Activated B cell treated with CpG ODN at 0.5 μM for 24 hours (primary cell): ENCODE data around the gene SLC28A1. TPM values are rescaled to one million over a fixed set of nuclear protein-coding genes. Genes with fewer than 3 reads are reported as not detected.

Source experiments
- ATAC-seq: fragments of 200-7000 bp; cut with Tn5 transposase; one replicate; pipeline ENCODE4 v1.10.0; 2021; ENCODE audit warnings: low read depth, mild to moderate bottlenecking, moderate library complexity
- CTCF ChIA-PET: fragments of 350-600 bp; sonication (Branson Sonifier 250); formaldehyde crosslinking; loops from one replicate; lab custom pipeline; 2021; ENCODE audit warnings: antibody characterized with exemption; lab: Charles Lee
- POLR2A ChIA-PET: fragments of 350-600 bp; sonication (Branson Sonifier 250); formaldehyde crosslinking; loops from one replicate; lab custom pipeline; 2021; ENCODE audit warnings: antibody characterized with exemption; lab: Charles Lee
- DNase-seq: peaks from one replicate; pipeline ENCODE4 v3.0.0; 2022
- H3K27ac Mint-ChIP-seq: one replicate; pipeline ENCODE4 v1.8.0; 2020; ENCODE audit warnings: mixed read lengths
- H3K27me3 Mint-ChIP-seq: one replicate; pipeline ENCODE4 v1.8.0; 2021; ENCODE audit warnings: mixed read lengths
- H3K36me3 Mint-ChIP-seq: one replicate; pipeline ENCODE4 v1.8.0; 2021; ENCODE audit warnings: low read depth, mixed read lengths
- H3K4me1 Mint-ChIP-seq: one replicate; pipeline ENCODE4 v1.8.0; 2021; ENCODE audit warnings: mixed read lengths
- H3K4me3 Mint-ChIP-seq: one replicate; pipeline ENCODE4 v1.8.0; 2020; ENCODE audit warnings: mild to moderate bottlenecking, mixed read lengths
- H3K9me3 Mint-ChIP-seq: one replicate; pipeline ENCODE4 v1.8.0; 2020; ENCODE audit warnings: mixed read lengths
- CTCF ChIP-seq: fragments of 200-600 bp; IDR thresholded peaks from one replicate; pipeline ENCODE4 v1.8.0; 2022; ENCODE audit warnings: antibody characterized with exemption, mild to moderate bottlenecking
- intact Hi-C: fragments of 100-400 bp; cut with micrococcal nuclease; formaldehyde crosslinking; loops from one replicate; pipeline ENCODE4 v1.15.1; 2024
- total RNA-seq: library from RNA; stranded (reverse); gene quantifications from 2 replicates; pipeline ENCODE4 v1.2.3, GENCODE V29; 2022

Gene SLC28A1
- total RNA-seq, 1 donor from 2014 or later = not detected

GRCh38 chr15:84949845-84950569, 65.5 kb downstream of the SLC28A1 start:
- DNase-seq = no peak
- intact Hi-C loops = no loop called here

GRCh38 chr15:84950570-84951111, 66.2 kb downstream of the SLC28A1 start:
- Mint-ChIP-seq H3K27ac (no peak overlapping the region), H3K27me3 (peaks cover 6% of the 10 kb centered on the region), H3K36me3 (no peaks in the 10 kb centered on the region), H3K4me1 (peaks cover 2% of the 10 kb centered on the region), H3K9me3 (no peaks in the 10 kb centered on the region), H3K4me3 (no peak overlapping the region)
- TF ChIP-seq CTCF = no peak
- intact Hi-C loops = no loop called here
- ChIA-PET CTCF (no interaction called here), POLR2A (no interaction called here)
- no peak for ATAC-seq
- no peak for DNase-seq

More at GRCh38 chr15:84949845-84950569, 65.5 kb downstream of the SLC28A1 start:
- Mint-ChIP-seq H3K9me3 (no peaks in the 10 kb centered on the region), H3K4me1 (no peaks in the 10 kb centered on the region), H3K4me3 (no peak overlapping the region), H3K27me3 (peaks cover 6% of the 10 kb centered on the region), H3K27ac (no peak overlapping the region), H3K36me3 (no peaks in the 10 kb centered on the region)
- TF ChIP-seq CTCF = no peak
- ATAC-seq = no peak
- ChIA-PET POLR2A (no interaction called here), CTCF (no interaction called here)

GRCh38 chr15:84951736-84952135, 67.3 kb downstream of the SLC28A1 start:
- Mint-ChIP-seq H3K27me3 (peaks cover 4% of the 10 kb centered on the region), H3K36me3 (no peaks in the 10 kb centered on the region), H3K9me3 (no peaks in the 10 kb centered on the region), H3K4me1 (peaks cover 7% of the 10 kb centered on the region), H3K4me3 (no peak overlapping the region), H3K27ac (no peak overlapping the region)
- TF ChIP-seq CTCF = no peak
- ChIA-PET CTCF (no interaction called here), POLR2A (no interaction called here)
- DNase-seq (no peak), ATAC-seq (no peak)
- intact Hi-C loops = no loop called here

GRCh38 chr15:84953136-84953535, 68.7 kb downstream of the SLC28A1 start:
- Mint-ChIP-seq H3K27ac (no peak overlapping the region), H3K4me3 (no peak overlapping the region)
- intact Hi-C loops = no loop called here

More at GRCh38 chr15:84953136-84953535, 68.7 kb downstream of the SLC28A1 start:
- Mint-ChIP-seq H3K36me3 (no peaks in the 10 kb centered on the region), H3K9me3 (no peaks in the 10 kb centered on the region), H3K27me3 (peaks cover 11% of the 10 kb centered on the region), H3K4me1 (peaks cover 7% of the 10 kb centered on the region)
- DNase-seq = no peak
- CTCF ChIA-PET = interaction anchor here (0.9 to 1.2 kb wide), 2 partner anchors 26 to 91 kb away, joined by 3 to 7 read pairs; no protein-coding TSS in a partner anchor
- no peak for ATAC-seq
- POLR2A ChIA-PET = no interaction called here
- no peak for TF ChIP-seq CTCF
